Measurements from ENCODE around the gene GGT6.

Gene GGT6

GRCh38 chr17:4588391-4588790 is 28.0 kb upstream of the GGT6 start:
- Histone ChIP-seq H3K27me3 (ENCODE audit: low read depth, low read length) (no peaks in the 10 kb centered on the region), H3K36me3 (replicated peaks; ENCODE audit: low read depth, low read length) (no peaks in the 10 kb centered on the region), H3K27ac (ENCODE audit: low read length) (no peak overlapping the region), H4K20me1 (ENCODE audit: insufficient read depth, low read length) (no peaks in the 10 kb centered on the region), H3K79me2 (ENCODE audit: low read length) (no peaks in the 10 kb centered on the region), H3K9me3 (ENCODE audit: insufficient read depth, low read length) (no peaks in the 10 kb centered on the region), H2AFZ (ENCODE audit: low read depth, low read length) (no peak overlapping the region), H3K9ac (ENCODE audit: low read length) (no peak overlapping the region), H3K4me1 (ENCODE audit: low read length) (no peaks in the 10 kb centered on the region), H3K4me3 (ENCODE audit: low read length) (no peak overlapping the region), H3K4me2 (ENCODE audit: low read length) (no peak overlapping the region)
- no peak for TF ChIP-seq EZH2phosphoT487 (IDR thresholded peaks at IDR 0.05; ENCODE audit: low read depth)
- TF ChIP-seq, protein P1, sequence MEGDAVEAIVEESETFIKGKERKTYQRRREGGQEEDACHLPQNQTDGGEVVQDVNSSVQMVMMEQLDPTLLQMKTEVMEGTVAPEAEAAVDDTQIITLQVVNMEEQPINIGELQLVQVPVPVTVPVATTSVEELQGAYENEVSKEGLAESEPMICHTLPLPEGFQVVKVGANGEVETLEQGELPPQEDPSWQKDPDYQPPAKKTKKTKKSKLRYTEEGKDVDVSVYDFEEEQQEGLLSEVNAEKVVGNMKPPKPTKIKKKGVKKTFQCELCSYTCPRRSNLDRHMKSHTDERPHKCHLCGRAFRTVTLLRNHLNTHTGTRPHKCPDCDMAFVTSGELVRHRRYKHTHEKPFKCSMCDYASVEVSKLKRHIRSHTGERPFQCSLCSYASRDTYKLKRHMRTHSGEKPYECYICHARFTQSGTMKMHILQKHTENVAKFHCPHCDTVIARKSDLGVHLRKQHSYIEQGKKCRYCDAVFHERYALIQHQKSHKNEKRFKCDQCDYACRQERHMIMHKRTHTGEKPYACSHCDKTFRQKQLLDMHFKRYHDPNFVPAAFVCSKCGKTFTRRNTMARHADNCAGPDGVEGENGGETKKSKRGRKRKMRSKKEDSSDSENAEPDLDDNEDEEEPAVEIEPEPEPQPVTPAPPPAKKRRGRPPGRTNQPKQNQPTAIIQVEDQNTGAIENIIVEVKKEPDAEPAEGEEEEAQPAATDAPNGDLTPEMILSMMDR (IDR thresholded peaks at IDR 0.05; ENCODE audit: low read depth, low read length): no peak

DNA sequence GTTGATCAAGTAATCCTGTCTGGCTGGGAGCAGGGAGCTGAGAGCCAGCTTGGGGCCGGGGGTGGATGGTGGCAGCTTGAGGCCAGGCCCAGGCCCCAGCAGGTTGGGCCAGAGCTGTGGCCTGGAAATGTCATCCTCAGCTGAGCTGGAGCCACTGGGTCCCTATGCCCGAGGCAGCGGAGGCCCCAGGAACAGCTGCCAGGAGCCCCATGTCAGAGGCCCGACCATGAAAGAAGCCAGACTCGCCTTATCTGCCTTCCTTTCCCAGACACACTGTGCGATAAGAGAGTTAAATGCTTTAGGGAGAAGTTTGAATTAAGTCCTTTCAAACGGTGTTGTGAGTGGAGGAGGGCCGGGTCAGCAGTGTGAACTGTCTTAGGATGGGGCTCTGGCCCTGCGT is 27.4 kb upstream of the GGT6 start:
- no peaks in the 10 kb centered on the region for H3K27me3 ChIP-seq (ENCODE audit: low read depth, low read length)
- H3K4me1 ChIP-seq (ENCODE audit: low read length): no peaks in the 10 kb centered on the region
- no peak overlapping the region for H3K4me3 ChIP-seq (ENCODE audit: low read length)
- TF ChIP-seq, protein P1 (IDR thresholded peaks at IDR 0.05; ENCODE audit: low read depth, low read length): no peak
- TF ChIP-seq EZH2phosphoT487 (IDR thresholded peaks at IDR 0.05; ENCODE audit: low read depth): no peak
- no peak overlapping the region for H3K9ac ChIP-seq (ENCODE audit: low read length)
- H3K27ac ChIP-seq (ENCODE audit: low read length): no peak overlapping the region
- no peaks in the 10 kb centered on the region for H3K36me3 ChIP-seq (replicated peaks; ENCODE audit: low read depth, low read length)
- H2AFZ ChIP-seq (ENCODE audit: low read depth, low read length): no peak overlapping the region
- H3K4me2 ChIP-seq (ENCODE audit: low read length): no peak overlapping the region
- no peaks in the 10 kb centered on the region for H3K9me3 ChIP-seq (ENCODE audit: insufficient read depth, low read length)
- H4K20me1 ChIP-seq (ENCODE audit: insufficient read depth, low read length): no peaks in the 10 kb centered on the region
- H3K79me2 ChIP-seq (ENCODE audit: low read length): no peaks in the 10 kb centered on the region

DNA sequence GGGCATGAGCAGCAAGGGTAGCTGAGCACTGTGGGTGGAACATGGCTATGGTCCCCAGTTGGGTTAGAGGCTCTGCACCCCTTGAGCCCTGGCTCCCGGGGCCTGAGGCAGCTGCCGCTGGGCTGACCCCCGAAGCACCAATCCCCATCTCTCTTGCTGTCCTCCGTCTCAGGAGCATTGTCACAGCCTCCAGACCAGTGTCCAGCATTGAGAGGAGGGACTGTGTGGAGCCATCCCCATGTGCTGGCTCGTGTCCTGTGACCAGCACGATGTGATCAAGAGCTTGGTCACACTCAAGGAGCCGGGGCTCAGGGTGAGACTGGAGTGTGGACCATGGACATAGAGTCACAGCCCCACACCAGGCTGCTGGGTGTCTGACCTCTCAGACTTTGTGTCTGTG is 26.8 kb upstream of the GGT6 start:
- H3K4me3 ChIP-seq (ENCODE audit: low read length): no peak overlapping the region
- no peak overlapping the region for H3K9ac ChIP-seq (ENCODE audit: low read length)
- H3K79me2 ChIP-seq (ENCODE audit: low read length): no peaks in the 10 kb centered on the region
- H4K20me1 ChIP-seq (ENCODE audit: insufficient read depth, low read length): no peaks in the 10 kb centered on the region
- TF ChIP-seq, protein P1 (IDR thresholded peaks at IDR 0.05; ENCODE audit: low read depth, low read length): no peak
- TF ChIP-seq EZH2phosphoT487 (IDR thresholded peaks at IDR 0.05; ENCODE audit: low read depth): no peak
- H3K27ac ChIP-seq (ENCODE audit: low read length): no peak overlapping the region
- no peaks in the 10 kb centered on the region for H3K9me3 ChIP-seq (ENCODE audit: insufficient read depth, low read length)
- no peaks in the 10 kb centered on the region for H3K36me3 ChIP-seq (replicated peaks; ENCODE audit: low read depth, low read length)
- no peak overlapping the region for H3K4me2 ChIP-seq (ENCODE audit: low read length)
- no peaks in the 10 kb centered on the region for H3K27me3 ChIP-seq (ENCODE audit: low read depth, low read length)
- H3K4me1 ChIP-seq (ENCODE audit: low read length): no peaks in the 10 kb centered on the region
- no peak overlapping the region for H2AFZ ChIP-seq (ENCODE audit: low read depth, low read length)

DNA sequence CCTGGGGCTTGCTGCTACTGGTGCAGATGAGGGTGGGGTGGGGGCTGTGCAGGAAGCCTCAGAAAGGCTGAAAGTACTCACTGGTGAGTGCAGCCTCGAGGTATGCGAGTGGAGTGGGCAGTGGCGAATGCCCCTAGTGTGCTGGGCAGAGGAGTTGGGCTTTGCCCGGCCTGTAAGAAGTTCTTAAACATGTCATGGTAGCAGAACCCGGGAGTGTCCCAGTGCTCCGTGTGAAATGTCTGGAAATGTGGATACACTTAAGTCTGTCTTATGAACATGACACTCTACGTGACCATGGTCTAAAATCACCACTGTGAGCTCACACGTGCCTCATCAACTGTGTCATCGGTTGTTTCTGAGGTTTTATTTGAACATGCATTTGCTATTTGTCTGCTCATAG is 25.7 kb upstream of the GGT6 start:
- Histone ChIP-seq H3K27ac (ENCODE audit: low read length) (no peak overlapping the region), H3K4me3 (ENCODE audit: low read length) (no peak overlapping the region), H3K4me2 (ENCODE audit: low read length) (no peak overlapping the region), H2AFZ (ENCODE audit: low read depth, low read length) (no peak overlapping the region), H3K27me3 (ENCODE audit: low read depth, low read length) (no peaks in the 10 kb centered on the region), H3K9ac (ENCODE audit: low read length) (no peak overlapping the region), H3K9me3 (ENCODE audit: insufficient read depth, low read length) (no peaks in the 10 kb centered on the region), H3K4me1 (ENCODE audit: low read length) (no peaks in the 10 kb centered on the region), H3K36me3 (replicated peaks; ENCODE audit: low read depth, low read length) (no peaks in the 10 kb centered on the region), H4K20me1 (ENCODE audit: insufficient read depth, low read length) (no peaks in the 10 kb centered on the region), H3K79me2 (ENCODE audit: low read length) (no peaks in the 10 kb centered on the region)
- TF ChIP-seq EZH2phosphoT487 (IDR thresholded peaks at IDR 0.05; ENCODE audit: low read depth): no peak
- TF ChIP-seq, protein P1 (IDR thresholded peaks at IDR 0.05; ENCODE audit: low read depth, low read length): no peak

Measured in OCI-LY3 (cell line).